H1 (cell line): Measurements from ENCODE around the gene DNER.

Experiments used
- CBX5 ChIP-seq: fragments of 300-800, 300-1000 bp; sonication (generic); IDR thresholded peaks from 2 replicates; pipeline ENCODE4 v1.7.1; 2016; ENCODE audit warnings: antibody characterized with exemption, low read length, low read depth
- EGR1 ChIP-seq: IDR thresholded peaks from 2 replicates; pipeline ENCODE4 v1.6.1; 2011; ENCODE audit warnings: low read depth, low read length, borderline replicate concordance
- EZH2 ChIP-seq: fragments of 200-600 bp; sonication (generic); IDR thresholded peaks from 2 replicates; pipeline ENCODE4 v1.7.1; 2012; ENCODE audit warnings: low read depth, mild to moderate bottlenecking, moderate library complexity, low read length, inconsistent platforms; ENCODE audit not compliant: severe bottlenecking
- JUN ChIP-seq: IDR thresholded peaks from 2 replicates; pipeline ENCODE4 v1.6.1; 2011; ENCODE audit warnings: low read depth, mild to moderate bottlenecking, improper control_type of control experiment, low read length
- POLR2A ChIP-seq, 2 experiments: IDR thresholded peaks; 1 replicate in 1 of 2; 2 replicates in 1 of 2; pipeline ENCODE4 v1.6.1; 2011; ENCODE audit warnings: low read depth in 2 of 2, low read length in 2 of 2, mild to moderate bottlenecking in 2 of 2; ENCODE audit errors: control extremely low read depth in 1 of 2
- RFX5 ChIP-seq: IDR thresholded peaks from 2 replicates; pipeline ENCODE4 v1.6.1; 2011; ENCODE audit warnings: low read depth, low read length, improper control_type of control experiment, borderline replicate concordance
- RNF2 ChIP-seq: fragments of 200-900, 300-1000 bp; sonication (generic); IDR thresholded peaks from 2 replicates; pipeline ENCODE4 v1.7.1; 2016; ENCODE audit warnings: borderline replicate concordance, low read depth, mild to moderate bottlenecking, antibody characterized with exemption, low read length; ENCODE audit not compliant: poor library complexity, severe bottlenecking; ENCODE audit errors: missing control alignments
- SIN3A ChIP-seq, 2 experiments: IDR thresholded peaks in 1 of 2; conservative IDR thresholded peaks in 1 of 2; 2 replicates each; pipeline ENCODE4 v1.6.1; 2011 to 2012; ENCODE audit warnings: low read length in 2 of 2, improper control_type of control experiment in 1 of 2, low read depth in 1 of 2, mild to moderate bottlenecking in 1 of 2
- TAF1 ChIP-seq: IDR thresholded peaks from 2 replicates; pipeline ENCODE4 v1.6.1; 2011; ENCODE audit warnings: mild to moderate bottlenecking, low read depth, low read length
- ZNF274 ChIP-seq: IDR thresholded peaks from 2 replicates; pipeline ENCODE4 v1.7.0; 2012; ENCODE audit warnings: low read length, borderline replicate concordance; ENCODE audit errors: extremely low read depth
- TF ChIP-seq, protein P1 (sequence below), 3 experiments: IDR thresholded peaks; 1 replicate in 2 of 3; 2 replicates in 1 of 3; pipeline versions ENCODE4 v1.5.1 to v1.6.1; 2011; ENCODE audit warnings: low read length in 3 of 3, mild to moderate bottlenecking in 3 of 3, inconsistent platforms in 2 of 3, low read depth in 1 of 3, moderate library complexity in 1 of 3; ENCODE audit not compliant: insufficient read depth in 1 of 3; ENCODE audit errors: control extremely low read depth in 1 of 3

DNA sequence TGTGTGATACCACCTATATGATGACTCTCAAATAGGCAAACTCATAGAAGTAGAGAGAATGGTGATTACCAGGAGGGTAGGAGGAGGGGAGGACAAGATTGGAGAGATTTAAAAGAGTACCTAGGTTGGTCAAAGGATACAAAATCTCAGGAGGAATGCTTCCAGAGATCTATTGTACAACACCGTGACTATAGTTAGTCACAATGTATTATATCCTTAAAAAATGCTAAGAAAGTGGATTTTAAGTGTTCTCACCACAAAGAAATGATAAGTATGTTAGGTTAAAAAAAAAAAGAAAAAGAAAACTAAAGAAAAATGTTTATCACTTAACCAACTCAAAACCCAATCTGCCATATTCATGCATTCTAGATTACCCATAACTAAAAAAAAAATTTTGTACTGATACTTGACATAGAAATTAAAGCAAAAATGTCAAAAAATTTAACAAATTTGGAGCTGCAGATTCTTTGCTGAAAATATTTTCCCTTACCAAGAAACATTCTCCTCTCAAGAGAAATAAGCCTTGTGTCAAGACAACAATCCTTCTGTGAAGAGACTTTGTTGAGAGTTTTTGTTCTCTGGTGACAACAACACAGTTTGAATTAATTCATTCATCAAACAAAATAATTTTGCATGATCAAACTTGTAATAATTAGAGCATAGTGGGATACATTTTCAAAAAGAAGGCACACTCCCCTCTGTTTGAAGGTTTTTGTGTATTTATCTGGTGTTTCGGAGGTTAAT is 213.1 kb downstream of the DNER start:
- TF ChIP-seq SIN3A (conservative IDR thresholded peaks at IDR 0.05 in 1 of 2, IDR thresholded peaks at IDR 0.05 in 1 of 2; ENCODE audit: low read depth in 1 of 2, low read length in 2 of 2): no peak
- no peak for TF ChIP-seq TAF1
- no peak for TF ChIP-seq POLR2A (IDR thresholded peaks at IDR 0.05; ENCODE audit: control extremely low read depth in 1 of 2, low read depth in 2 of 2, low read length in 2 of 2)
- TF ChIP-seq ZNF274: no peak
- TF ChIP-seq, protein P1, sequence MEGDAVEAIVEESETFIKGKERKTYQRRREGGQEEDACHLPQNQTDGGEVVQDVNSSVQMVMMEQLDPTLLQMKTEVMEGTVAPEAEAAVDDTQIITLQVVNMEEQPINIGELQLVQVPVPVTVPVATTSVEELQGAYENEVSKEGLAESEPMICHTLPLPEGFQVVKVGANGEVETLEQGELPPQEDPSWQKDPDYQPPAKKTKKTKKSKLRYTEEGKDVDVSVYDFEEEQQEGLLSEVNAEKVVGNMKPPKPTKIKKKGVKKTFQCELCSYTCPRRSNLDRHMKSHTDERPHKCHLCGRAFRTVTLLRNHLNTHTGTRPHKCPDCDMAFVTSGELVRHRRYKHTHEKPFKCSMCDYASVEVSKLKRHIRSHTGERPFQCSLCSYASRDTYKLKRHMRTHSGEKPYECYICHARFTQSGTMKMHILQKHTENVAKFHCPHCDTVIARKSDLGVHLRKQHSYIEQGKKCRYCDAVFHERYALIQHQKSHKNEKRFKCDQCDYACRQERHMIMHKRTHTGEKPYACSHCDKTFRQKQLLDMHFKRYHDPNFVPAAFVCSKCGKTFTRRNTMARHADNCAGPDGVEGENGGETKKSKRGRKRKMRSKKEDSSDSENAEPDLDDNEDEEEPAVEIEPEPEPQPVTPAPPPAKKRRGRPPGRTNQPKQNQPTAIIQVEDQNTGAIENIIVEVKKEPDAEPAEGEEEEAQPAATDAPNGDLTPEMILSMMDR (IDR thresholded peaks at IDR 0.05; ENCODE audit: control extremely low read depth in 1 of 3, insufficient read depth in 1 of 3, low read depth in 1 of 3, low read length in 3 of 3): no peak
- no peak for TF ChIP-seq RNF2
- no peak for TF ChIP-seq JUN
- TF ChIP-seq CBX5: no peak
- TF ChIP-seq RFX5: no peak
- no peak for TF ChIP-seq EZH2
- TF ChIP-seq EGR1: no peak
